Adipocyte (in vitro differentiated cells): ENCODE data around the gene RBM20.

Experiments
- DNase-seq: peaks from one replicate; pipeline ENCODE4 v3.0.0-alpha.2; 2015; ENCODE audit warnings: low read depth
- H3K27me3 ChIP-seq: replicated peaks from 2 replicates; pipeline ENCODE4 v1.7.0; 2013; ENCODE audit warnings: mild to moderate bottlenecking, low read length, moderate library complexity; ENCODE audit not compliant: control insufficient read depth, insufficient read depth
- H3K36me3 ChIP-seq: 2 replicates; pipeline ENCODE4 v1.7.0; 2013; ENCODE audit warnings: low read length, mild to moderate bottlenecking, moderate library complexity; ENCODE audit not compliant: control insufficient read depth, insufficient read depth, severe bottlenecking
- H3K4me1 ChIP-seq: 2 replicates; pipeline ENCODE4 v1.7.0; 2013; ENCODE audit warnings: mild to moderate bottlenecking, low read length, moderate library complexity; ENCODE audit not compliant: control insufficient read depth, insufficient read depth
- H3K4me3 ChIP-seq: 2 replicates; pipeline ENCODE4 v1.7.0; 2013; ENCODE audit warnings: mild to moderate bottlenecking, low read length, moderate library complexity
- H3K9ac ChIP-seq: 2 replicates; pipeline ENCODE4 v1.7.0; 2013; ENCODE audit warnings: mild to moderate bottlenecking, low read length, moderate library complexity
- H3K9me3 ChIP-seq: 2 replicates; pipeline ENCODE4 v1.7.0; 2013; ENCODE audit warnings: mild to moderate bottlenecking, low read length, moderate library complexity; ENCODE audit not compliant: control insufficient read depth

RBM20 gene

GRCh38 chr10:110810625-110811024 lies 166.5 kb downstream of the RBM20 start:
- H3K36me3 ChIP-seq = no peaks in the 10 kb centered on the region
- peaks cover 13% of the 10 kb centered on the region for H3K27me3 ChIP-seq
- H3K4me1 ChIP-seq = no peaks in the 10 kb centered on the region
- no peaks in the 10 kb centered on the region for H3K9me3 ChIP-seq
- H3K9ac ChIP-seq = no peak overlapping the region
- DNase-seq = no peak
- H3K4me3 ChIP-seq = no peak overlapping the region

GRCh38 chr10:110811791-110812581 lies 167.8 kb downstream of the RBM20 start:
- no peaks in the 10 kb centered on the region for H3K9me3 ChIP-seq
- no peak overlapping the region for H3K9ac ChIP-seq
- H3K4me1 ChIP-seq = no peaks in the 10 kb centered on the region
- no peak for DNase-seq
- H3K27me3 ChIP-seq = peaks cover 13% of the 10 kb centered on the region
- H3K36me3 ChIP-seq = no peaks in the 10 kb centered on the region
- no peak overlapping the region for H3K4me3 ChIP-seq

DNA sequence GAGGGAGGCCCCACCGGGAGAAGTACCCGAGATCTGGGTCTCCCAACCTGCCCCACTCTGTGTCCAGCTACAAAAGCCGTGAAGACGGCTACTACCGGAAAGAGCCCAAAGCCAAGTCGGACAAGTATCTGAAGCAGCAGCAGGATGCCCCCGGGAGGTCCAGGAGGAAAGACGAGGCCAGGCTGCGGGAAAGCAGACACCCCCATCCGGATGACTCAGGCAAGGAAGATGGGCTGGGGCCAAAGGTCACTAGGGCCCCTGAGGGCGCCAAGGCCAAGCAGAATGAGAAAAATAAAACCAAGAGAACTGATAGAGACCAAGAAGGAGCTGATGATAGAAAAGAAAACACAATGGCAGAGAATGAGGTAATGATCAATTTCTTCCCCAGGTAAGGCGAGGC lies 168.4 kb downstream of the RBM20 start:
- H3K9me3 ChIP-seq = no peaks in the 10 kb centered on the region
- no peak for DNase-seq
- H3K9ac ChIP-seq = no peak overlapping the region
- H3K36me3 ChIP-seq = no peaks in the 10 kb centered on the region
- H3K27me3 ChIP-seq = peaks cover 13% of the 10 kb centered on the region
- no peak overlapping the region for H3K4me3 ChIP-seq
- no peaks in the 10 kb centered on the region for H3K4me1 ChIP-seq

DNA sequence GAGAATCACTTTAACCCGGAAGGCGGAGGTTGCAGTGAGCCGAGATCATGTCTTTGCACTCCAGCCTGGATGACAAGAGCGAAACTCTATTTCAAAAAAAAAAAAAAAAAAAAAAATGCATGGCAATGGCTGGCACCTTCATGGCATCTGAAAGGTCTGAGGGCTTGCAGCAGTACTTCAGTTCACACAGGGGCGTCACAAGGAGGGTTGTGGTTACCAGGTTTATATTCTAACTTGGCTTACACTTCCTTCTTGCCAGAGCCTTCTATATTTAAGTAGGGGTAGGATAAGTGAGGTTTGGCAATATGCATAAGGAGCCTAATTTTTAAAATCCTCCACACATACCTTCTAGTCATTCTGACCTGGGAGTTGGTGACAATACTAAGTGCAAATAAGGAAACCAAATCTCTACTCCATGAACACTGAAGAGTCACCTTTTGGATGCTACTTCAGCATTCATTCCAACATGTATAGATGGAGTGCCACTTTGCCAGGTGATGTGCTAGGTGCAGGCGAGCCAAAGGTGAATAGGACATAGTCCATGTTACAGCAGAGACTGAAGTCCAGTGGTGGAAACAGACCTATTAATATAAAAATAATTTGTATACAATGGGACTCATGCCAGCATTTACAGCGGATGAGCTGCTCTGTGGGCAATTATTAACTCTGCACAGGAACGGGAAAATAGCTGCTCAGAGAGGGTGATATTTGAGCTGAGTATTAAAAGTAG lies 169.8 kb downstream of the RBM20 start:
- DNase-seq = no peak
- Histone ChIP-seq H3K36me3 (no peaks in the 10 kb centered on the region), H3K27me3 (peaks cover 13% of the 10 kb centered on the region), H3K9me3 (no peaks in the 10 kb centered on the region), H3K4me3 (no peak overlapping the region), H3K9ac (no peak overlapping the region), H3K4me1 (peaks cover 8% of the 10 kb centered on the region)

- no peaks in the 10 kb centered on the region for H3K9me3 ChIP-seq
- peaks cover 23% of the 10 kb centered on the region for H3K4me1 ChIP-seq
- H3K27me3 ChIP-seq = peaks cover 4% of the 10 kb centered on the region
- no peak overlapping the region for H3K4me3 ChIP-seq
- DNase-seq = no peak
- H3K36me3 ChIP-seq = no peaks in the 10 kb centered on the region
- H3K9ac ChIP-seq = no peak overlapping the region
These were observed 171.3 kb downstream of the RBM20 start for GRCh38 chr10:110815354-110816004.

- H3K9ac ChIP-seq = no peak overlapping the region
- H3K9me3 ChIP-seq = no peaks in the 10 kb centered on the region
- no peak overlapping the region for H3K4me3 ChIP-seq
- H3K36me3 ChIP-seq = no peaks in the 10 kb centered on the region
- DNase-seq = no peak
- H3K27me3 ChIP-seq = no peaks in the 10 kb centered on the region
- peaks cover 45% of the 10 kb centered on the region for H3K4me1 ChIP-seq
These were observed 173.5 kb downstream of the RBM20 start for GRCh38 chr10:110817614-110818013.

GRCh38 chr10:110818311-110819256 lies 174.4 kb downstream of the RBM20 start:
- H3K9me3 ChIP-seq = no peaks in the 10 kb centered on the region
- no peak for DNase-seq
- peaks cover 45% of the 10 kb centered on the region for H3K4me1 ChIP-seq
- no peak overlapping the region for H3K9ac ChIP-seq
- no peak overlapping the region for H3K4me3 ChIP-seq
- H3K27me3 ChIP-seq = no peaks in the 10 kb centered on the region
- no peaks in the 10 kb centered on the region for H3K36me3 ChIP-seq

DNA sequence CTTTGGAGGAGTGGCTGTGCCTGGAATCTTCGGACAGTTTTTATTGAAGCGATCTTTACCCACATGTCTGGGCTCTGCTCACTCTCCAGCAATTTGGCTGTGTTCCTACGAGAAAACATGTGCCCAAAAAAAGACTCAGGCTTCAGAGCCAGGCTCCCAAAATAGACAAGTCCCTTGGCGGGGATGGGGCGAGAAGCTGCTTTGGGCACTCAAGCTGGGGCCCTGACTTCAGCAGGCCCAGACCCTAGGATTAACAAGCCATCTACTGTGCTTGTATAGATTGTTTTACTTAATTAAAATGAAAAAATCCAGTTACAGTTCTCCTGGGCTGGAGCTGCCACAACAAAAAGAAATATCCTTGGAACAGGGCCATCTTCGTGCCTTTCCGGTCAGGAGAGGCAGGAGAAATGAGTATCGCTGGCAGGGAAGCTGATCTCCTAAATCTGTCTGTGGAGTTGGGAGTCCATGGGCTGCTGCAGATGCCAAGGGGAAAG lies 176.2 kb downstream of the RBM20 start:
- H3K4me1 ChIP-seq = peaks cover 45% of the 10 kb centered on the region
- H3K4me3 ChIP-seq = no peak overlapping the region
- peak overlapping the region; percentile 62 for H3K9ac ChIP-seq
- H3K9me3 ChIP-seq = no peaks in the 10 kb centered on the region
- peak; percentile 47 for DNase-seq
- no peaks in the 10 kb centered on the region for H3K36me3 ChIP-seq
- H3K27me3 ChIP-seq = no peaks in the 10 kb centered on the region

- no peaks in the 10 kb centered on the region for H3K27me3 ChIP-seq
- H3K9me3 ChIP-seq = no peaks in the 10 kb centered on the region
- peak overlapping the region; percentile 32 for H3K4me3 ChIP-seq
- H3K4me1 ChIP-seq = peaks cover 45% of the 10 kb centered on the region
- H3K9ac ChIP-seq = peak overlapping the region; percentile 31
- H3K36me3 ChIP-seq = no peaks in the 10 kb centered on the region
- no peak for DNase-seq
These were observed 177.4 kb downstream of the RBM20 start for GRCh38 chr10:110821508-110821907.

- no peak overlapping the region for H3K4me3 ChIP-seq
- H3K36me3 ChIP-seq = no peaks in the 10 kb centered on the region
- no peaks in the 10 kb centered on the region for H3K9me3 ChIP-seq
- no peak for DNase-seq
- H3K4me1 ChIP-seq = peaks cover 47% of the 10 kb centered on the region
- no peaks in the 10 kb centered on the region for H3K27me3 ChIP-seq
- H3K9ac ChIP-seq = peak overlapping the region; percentile 16
These were observed 178.0 kb downstream of the RBM20 start for GRCh38 chr10:110822035-110822711.
